ENCODE measurements around the gene CNTNAP2.

CNTNAP2 gene

DNA sequence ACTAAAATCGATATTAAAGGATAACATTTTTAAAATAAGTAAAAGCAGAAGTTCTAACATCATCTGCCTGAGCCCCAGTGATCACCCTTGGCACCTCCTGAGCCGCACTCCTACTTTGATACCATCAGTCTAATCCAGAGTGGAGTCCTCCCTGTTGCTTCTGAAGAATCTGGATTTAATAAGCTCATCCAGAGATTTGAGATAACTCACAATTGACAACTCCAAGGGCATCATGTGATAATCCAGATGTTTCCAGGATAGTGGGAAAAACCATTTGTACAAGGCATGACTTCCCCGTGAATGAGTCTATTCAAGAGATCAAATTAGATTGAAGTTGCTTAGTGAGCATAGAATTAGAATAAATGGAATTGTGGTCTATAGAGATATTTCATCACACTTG lies 1998.2 kb downstream of the CNTNAP2 start:
- Histone ChIP-seq H3K36me3 (ENCODE audit: insufficient read depth, low read depth, low read length) (no peaks in the 10 kb centered on the region), H3K27me3 (ENCODE audit: insufficient read depth, low read length) (no peaks in the 10 kb centered on the region), H3K27ac (ENCODE audit: low read length) (no peak overlapping the region), H3K4me1 (ENCODE audit: insufficient read depth, low read length) (no peaks in the 10 kb centered on the region), H3K9ac (ENCODE audit: low read depth, low read length) (no peak overlapping the region), H3K9me3 (ENCODE audit: insufficient read depth, low read depth, low read length) (no peaks in the 10 kb centered on the region), H3K4me3 (ENCODE audit: low read length) (no peak overlapping the region)

GRCh38 chr7:148115308-148115707 lies 1998.7 kb downstream of the CNTNAP2 start:
- no peak overlapping the region for H3K27ac ChIP-seq (ENCODE audit: low read length)
- H3K4me3 ChIP-seq (ENCODE audit: low read length), result no peak overlapping the region
- H3K9me3 ChIP-seq (ENCODE audit: insufficient read depth, low read depth, low read length), result no peaks in the 10 kb centered on the region
- H3K36me3 ChIP-seq (ENCODE audit: insufficient read depth, low read depth, low read length), result no peaks in the 10 kb centered on the region
- H3K27me3 ChIP-seq (ENCODE audit: insufficient read depth, low read length), result no peaks in the 10 kb centered on the region
- no peaks in the 10 kb centered on the region for H3K4me1 ChIP-seq (ENCODE audit: insufficient read depth, low read length)
- no peak overlapping the region for H3K9ac ChIP-seq (ENCODE audit: low read depth, low read length)

DNA sequence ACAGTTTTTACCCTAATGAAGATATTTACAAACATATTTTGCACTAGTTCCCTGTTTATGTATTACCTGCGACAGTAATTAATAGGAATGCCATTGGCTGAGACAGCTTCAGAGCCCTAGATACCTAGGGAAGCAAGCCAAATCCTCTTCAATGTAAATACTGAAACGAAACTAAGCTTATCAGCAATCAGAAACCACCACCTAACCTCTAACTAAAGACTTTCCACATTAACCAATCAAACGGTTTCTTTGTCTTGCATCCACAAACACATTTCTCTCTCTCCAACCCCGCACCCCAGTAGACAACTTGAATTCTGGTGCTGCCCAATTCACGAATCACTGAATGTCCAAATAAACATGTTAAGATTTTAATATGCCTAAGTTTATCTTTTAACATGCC lies 1999.6 kb downstream of the CNTNAP2 start:
- Histone ChIP-seq H3K9ac (ENCODE audit: low read depth, low read length) (no peak overlapping the region), H3K9me3 (ENCODE audit: insufficient read depth, low read depth, low read length) (no peaks in the 10 kb centered on the region), H3K27ac (ENCODE audit: low read length) (no peak overlapping the region), H3K36me3 (ENCODE audit: insufficient read depth, low read depth, low read length) (no peaks in the 10 kb centered on the region), H3K4me1 (ENCODE audit: insufficient read depth, low read length) (no peaks in the 10 kb centered on the region), H3K27me3 (ENCODE audit: insufficient read depth, low read length) (no peaks in the 10 kb centered on the region), H3K4me3 (ENCODE audit: low read length) (no peak overlapping the region)

- H3K9ac ChIP-seq (ENCODE audit: low read depth, low read length), result no peak overlapping the region
- no peaks in the 10 kb centered on the region for H3K9me3 ChIP-seq (ENCODE audit: insufficient read depth, low read depth, low read length)
- no peaks in the 10 kb centered on the region for H3K36me3 ChIP-seq (ENCODE audit: insufficient read depth, low read depth, low read length)
- H3K4me1 ChIP-seq (ENCODE audit: insufficient read depth, low read length), result no peaks in the 10 kb centered on the region
- H3K27me3 ChIP-seq (ENCODE audit: insufficient read depth, low read length), result no peaks in the 10 kb centered on the region
- no peak overlapping the region for H3K4me3 ChIP-seq (ENCODE audit: low read length)
- H3K27ac ChIP-seq (ENCODE audit: low read length), result no peak overlapping the region
These were observed 2000.3 kb downstream of the CNTNAP2 start for GRCh38 chr7:148116829-148117403.

DNA sequence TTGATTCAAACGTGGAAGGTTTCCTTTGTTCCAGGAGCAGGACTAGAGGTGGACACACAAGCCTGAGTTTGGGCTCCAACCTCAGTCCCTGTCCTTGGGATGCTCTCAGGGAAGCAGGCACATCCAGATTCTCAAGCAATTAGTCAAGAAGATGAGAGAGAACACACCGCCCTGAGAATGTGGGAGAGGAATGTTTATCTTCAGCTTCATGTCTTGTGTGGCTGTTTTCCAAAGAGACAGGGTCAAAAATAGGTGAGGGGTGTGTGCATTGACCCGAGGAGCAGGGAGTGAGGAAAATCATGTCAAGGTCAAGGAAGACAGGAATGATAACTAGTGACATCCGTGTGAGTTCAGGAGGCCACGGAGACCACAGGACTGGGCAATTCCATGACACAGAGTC lies 2001.8 kb downstream of the CNTNAP2 start:
- no peak overlapping the region for H3K4me3 ChIP-seq (ENCODE audit: low read length)
- no peaks in the 10 kb centered on the region for H3K4me1 ChIP-seq (ENCODE audit: insufficient read depth, low read length)
- H3K9ac ChIP-seq (ENCODE audit: low read depth, low read length), result no peak overlapping the region
- H3K9me3 ChIP-seq (ENCODE audit: insufficient read depth, low read depth, low read length), result no peaks in the 10 kb centered on the region
- no peak overlapping the region for H3K27ac ChIP-seq (ENCODE audit: low read length)
- H3K27me3 ChIP-seq (ENCODE audit: insufficient read depth, low read length), result no peaks in the 10 kb centered on the region
- H3K36me3 ChIP-seq (ENCODE audit: insufficient read depth, low read depth, low read length), result no peaks in the 10 kb centered on the region

- Histone ChIP-seq H3K9me3 (ENCODE audit: insufficient read depth, low read depth, low read length) (no peaks in the 10 kb centered on the region), H3K4me1 (ENCODE audit: insufficient read depth, low read length) (no peaks in the 10 kb centered on the region), H3K27me3 (ENCODE audit: insufficient read depth, low read length) (no peaks in the 10 kb centered on the region), H3K4me3 (ENCODE audit: low read length) (no peak overlapping the region), H3K27ac (ENCODE audit: low read length) (no peak overlapping the region), H3K9ac (ENCODE audit: low read depth, low read length) (no peak overlapping the region), H3K36me3 (ENCODE audit: insufficient read depth, low read depth, low read length) (no peaks in the 10 kb centered on the region)
These were observed 2004.8 kb downstream of the CNTNAP2 start for GRCh38 chr7:148121401-148121800.

GRCh38 chr7:148121847-148122246 lies 2005.2 kb downstream of the CNTNAP2 start:
- H3K9me3 ChIP-seq (ENCODE audit: insufficient read depth, low read depth, low read length), result no peaks in the 10 kb centered on the region
- H3K4me1 ChIP-seq (ENCODE audit: insufficient read depth, low read length), result no peaks in the 10 kb centered on the region
- H3K36me3 ChIP-seq (ENCODE audit: insufficient read depth, low read depth, low read length), result no peaks in the 10 kb centered on the region
- no peaks in the 10 kb centered on the region for H3K27me3 ChIP-seq (ENCODE audit: insufficient read depth, low read length)
- H3K9ac ChIP-seq (ENCODE audit: low read depth, low read length), result no peak overlapping the region
- no peak overlapping the region for H3K27ac ChIP-seq (ENCODE audit: low read length)
- no peak overlapping the region for H3K4me3 ChIP-seq (ENCODE audit: low read length)

GRCh38 chr7:148124477-148124876 lies 2007.9 kb downstream of the CNTNAP2 start:
- no peak overlapping the region for H3K27ac ChIP-seq (ENCODE audit: low read length)
- no peaks in the 10 kb centered on the region for H3K4me1 ChIP-seq (ENCODE audit: insufficient read depth, low read length)
- H3K9me3 ChIP-seq (ENCODE audit: insufficient read depth, low read depth, low read length), result no peaks in the 10 kb centered on the region
- no peak overlapping the region for H3K4me3 ChIP-seq (ENCODE audit: low read length)
- H3K9ac ChIP-seq (ENCODE audit: low read depth, low read length), result no peak overlapping the region
- H3K27me3 ChIP-seq (ENCODE audit: insufficient read depth, low read length), result no peaks in the 10 kb centered on the region
- H3K36me3 ChIP-seq (ENCODE audit: insufficient read depth, low read depth, low read length), result no peaks in the 10 kb centered on the region

DNA sequence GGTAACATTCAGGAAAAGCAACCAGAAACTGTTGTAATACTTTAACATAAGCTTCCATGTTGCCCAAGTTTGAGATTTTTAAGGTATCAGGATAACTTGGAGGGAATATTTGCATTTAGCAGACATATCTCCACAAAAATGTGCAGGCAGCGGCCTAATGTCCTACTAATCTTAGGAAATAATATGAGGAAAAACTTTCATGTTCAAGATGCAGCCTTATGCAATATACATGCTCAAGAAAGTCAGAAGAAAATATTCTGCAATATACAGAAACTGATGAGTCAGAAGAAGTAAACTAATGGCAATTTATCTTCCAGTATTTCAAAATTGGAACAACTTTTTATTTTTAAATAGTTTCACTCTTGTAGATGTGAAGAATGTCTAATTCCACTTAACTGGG lies 2010.8 kb downstream of the CNTNAP2 start:
- Histone ChIP-seq H3K4me1 (ENCODE audit: insufficient read depth, low read length) (no peaks in the 10 kb centered on the region), H3K27ac (ENCODE audit: low read length) (no peak overlapping the region), H3K27me3 (ENCODE audit: insufficient read depth, low read length) (no peaks in the 10 kb centered on the region), H3K9ac (ENCODE audit: low read depth, low read length) (no peak overlapping the region), H3K36me3 (ENCODE audit: insufficient read depth, low read depth, low read length) (no peaks in the 10 kb centered on the region), H3K4me3 (ENCODE audit: low read length) (no peak overlapping the region), H3K9me3 (ENCODE audit: insufficient read depth, low read depth, low read length) (no peaks in the 10 kb centered on the region)

GRCh38 chr7:148129023-148129422 lies 2012.4 kb downstream of the CNTNAP2 start:
- no peaks in the 10 kb centered on the region for H3K36me3 ChIP-seq (ENCODE audit: insufficient read depth, low read depth, low read length)
- H3K4me3 ChIP-seq (ENCODE audit: low read length), result no peak overlapping the region
- no peaks in the 10 kb centered on the region for H3K27me3 ChIP-seq (ENCODE audit: insufficient read depth, low read length)
- no peaks in the 10 kb centered on the region for H3K4me1 ChIP-seq (ENCODE audit: insufficient read depth, low read length)
- H3K9me3 ChIP-seq (ENCODE audit: insufficient read depth, low read depth, low read length), result no peaks in the 10 kb centered on the region
- H3K27ac ChIP-seq (ENCODE audit: low read length), result no peak overlapping the region
- H3K9ac ChIP-seq (ENCODE audit: low read depth, low read length), result no peak overlapping the region

DNA sequence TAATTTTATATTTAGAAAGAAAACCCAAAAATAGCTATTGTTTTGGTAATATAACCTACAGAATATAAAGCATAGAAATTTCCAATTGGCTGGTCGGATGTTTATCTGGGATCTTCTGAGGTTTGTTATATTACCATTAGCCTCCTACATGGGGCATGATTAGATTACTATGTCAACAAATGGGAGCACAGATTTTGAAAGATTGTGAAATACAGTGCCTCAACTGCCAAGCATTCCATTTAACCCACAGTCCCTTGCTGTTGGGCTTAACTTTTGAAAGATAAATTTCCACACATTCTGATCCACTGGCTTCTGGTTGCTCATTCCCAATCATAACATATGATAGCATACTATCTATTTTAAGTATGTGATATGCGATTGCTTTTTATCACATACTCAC lies 2018.5 kb downstream of the CNTNAP2 start:
- Histone ChIP-seq H3K4me1 (ENCODE audit: insufficient read depth, low read length) (no peaks in the 10 kb centered on the region), H3K9me3 (ENCODE audit: insufficient read depth, low read depth, low read length) (peaks cover 7% of the 10 kb centered on the region; the same call in 1 of the 2 replicates), H3K4me3 (ENCODE audit: low read length) (no peak overlapping the region), H3K27me3 (ENCODE audit: insufficient read depth, low read length) (no peaks in the 10 kb centered on the region), H3K9ac (ENCODE audit: low read depth, low read length) (no peak overlapping the region), H3K27ac (ENCODE audit: low read length) (no peak overlapping the region), H3K36me3 (ENCODE audit: insufficient read depth, low read depth, low read length) (no peaks in the 10 kb centered on the region)

DNA sequence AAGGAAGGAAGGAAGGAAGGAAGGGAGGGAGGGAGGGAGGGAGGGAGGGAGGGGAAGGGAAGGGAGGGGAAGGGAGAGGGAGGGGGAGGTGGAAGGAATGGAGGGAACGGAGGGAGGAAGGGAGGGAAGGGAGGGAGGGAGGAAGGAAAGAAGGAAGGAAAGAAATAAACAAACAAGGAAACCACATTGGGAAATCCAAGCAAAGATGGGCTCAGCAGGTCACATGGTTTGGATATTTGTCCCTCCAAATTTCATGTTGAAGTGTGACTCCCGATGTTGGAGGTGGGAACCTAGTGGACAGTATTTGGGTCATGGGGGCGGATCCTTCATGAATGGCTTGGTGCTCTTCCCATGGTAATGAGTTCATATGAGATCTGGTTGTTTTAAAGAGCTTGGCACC lies 2019.4 kb downstream of the CNTNAP2 start:
- H3K4me3 ChIP-seq (ENCODE audit: low read length), result no peak overlapping the region

More for the DNA sequence above, 2019.4 kb downstream of the CNTNAP2 start:
- Histone ChIP-seq H3K36me3 (ENCODE audit: insufficient read depth, low read depth, low read length) (no peaks in the 10 kb centered on the region), H3K9ac (ENCODE audit: low read depth, low read length) (no peak overlapping the region), H3K27ac (ENCODE audit: low read length) (no peak overlapping the region), H3K27me3 (ENCODE audit: insufficient read depth, low read length) (no peaks in the 10 kb centered on the region), H3K4me1 (ENCODE audit: insufficient read depth, low read length) (no peaks in the 10 kb centered on the region), H3K9me3 (ENCODE audit: insufficient read depth, low read depth, low read length) (peaks cover 12% of the 10 kb centered on the region; the same call in 1 of the 2 replicates)
